IPS-15b (cell line): ENCODE measurements around the gene UBTD1.
"Not testable (repeated sequence)": the region's sequence is repeated elsewhere in the genome, so short reads cannot be mapped to it uniquely, and the experiment has no call there.

Source experiments
- H3K27me3 ChIP-seq: one replicate; pipeline ENCODE4 v1.6.1; 2013; ENCODE audit warnings: low read length; ENCODE audit not compliant: control insufficient read depth, insufficient read depth
- H3K36me3 ChIP-seq: one replicate; pipeline ENCODE4 v1.6.1; 2013; ENCODE audit warnings: low read length; ENCODE audit not compliant: control insufficient read depth, insufficient read depth
- H3K4me1 ChIP-seq: one replicate; pipeline ENCODE4 v1.6.1; 2013; ENCODE audit warnings: mild to moderate bottlenecking, low read length; ENCODE audit not compliant: control insufficient read depth, insufficient read depth
- H3K4me3 ChIP-seq: one replicate; pipeline ENCODE4 v1.5.1; 2013; ENCODE audit warnings: low read depth, low read length
- H3K9ac ChIP-seq: one replicate; pipeline ENCODE4 v1.6.1; 2013; ENCODE audit warnings: low read depth, mild to moderate bottlenecking, low read length
- H3K9me3 ChIP-seq: one replicate; pipeline ENCODE4 v1.6.1; 2013; ENCODE audit warnings: mild to moderate bottlenecking, low read length; ENCODE audit not compliant: control insufficient read depth, insufficient read depth

Gene UBTD1

GRCh38 chr10:97518301-97519043 lies 19.7 kb downstream of the UBTD1 start:
- Histone ChIP-seq H3K9ac (no peak overlapping the region), H3K9me3 (no peaks in the 10 kb centered on the region), H3K4me1 (peaks cover 11% of the 10 kb centered on the region)

DNA sequence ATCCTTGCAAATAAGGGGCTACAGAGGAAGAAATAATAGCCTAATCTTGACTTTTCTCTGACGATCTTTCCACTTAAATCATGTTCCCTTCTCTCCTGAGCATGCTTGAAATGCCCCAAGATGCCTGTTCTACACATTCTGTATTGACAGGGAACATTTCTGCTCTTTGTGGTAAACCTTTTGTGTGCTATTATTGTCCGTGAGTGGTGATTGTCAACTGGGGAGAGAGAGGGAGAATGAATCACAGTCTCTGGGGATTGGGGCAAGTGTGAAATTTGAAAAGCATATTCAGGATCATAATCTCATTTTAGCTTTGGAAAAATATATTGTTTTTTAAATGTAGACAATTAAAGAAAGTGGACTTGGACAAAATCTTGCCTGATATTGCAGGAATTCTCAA lies 20.6 kb downstream of the UBTD1 start:
- Histone ChIP-seq H3K9me3 (no peaks in the 10 kb centered on the region), H3K27me3 (no peaks in the 10 kb centered on the region), H3K4me1 (peaks cover 11% of the 10 kb centered on the region), H3K36me3 (no peaks in the 10 kb centered on the region), H3K4me3 (no peak overlapping the region), H3K9ac (no peak overlapping the region)

More at GRCh38 chr10:97518301-97519043, 19.7 kb downstream of the UBTD1 start:
- Histone ChIP-seq H3K27me3 (no peaks in the 10 kb centered on the region), H3K4me3 (no peak overlapping the region), H3K36me3 (no peaks in the 10 kb centered on the region)

DNA sequence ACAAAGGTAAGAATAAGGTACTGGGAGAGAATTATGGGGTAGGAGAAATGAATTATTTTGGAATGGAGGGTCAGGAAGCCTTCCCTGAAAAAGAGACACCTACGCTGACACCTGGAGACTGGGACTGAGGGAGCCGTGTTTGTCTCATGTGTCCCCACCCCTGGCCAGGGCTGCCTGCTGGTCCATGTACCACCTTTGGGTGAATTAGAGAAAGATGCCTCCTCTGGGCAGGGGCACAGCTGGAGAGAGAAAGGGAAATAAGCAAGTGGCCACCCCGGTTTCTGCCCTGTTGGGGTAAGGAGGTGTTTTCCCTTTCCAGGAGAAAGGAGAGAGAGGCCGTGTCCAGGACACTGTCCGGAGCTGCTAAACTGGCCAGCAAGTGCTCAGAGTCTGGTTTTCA lies 21.8 kb downstream of the UBTD1 start:
- Histone ChIP-seq H3K9ac (no peak overlapping the region), H3K36me3 (no peaks in the 10 kb centered on the region), H3K9me3 (no peaks in the 10 kb centered on the region), H3K4me1 (peaks cover 11% of the 10 kb centered on the region), H3K27me3 (no peaks in the 10 kb centered on the region), H3K4me3 (no peak overlapping the region)

- peaks cover 11% of the 10 kb centered on the region for H3K4me1 ChIP-seq
- H3K9ac ChIP-seq, result no peak overlapping the region
- no peaks in the 10 kb centered on the region for H3K36me3 ChIP-seq
- H3K27me3 ChIP-seq, result no peaks in the 10 kb centered on the region
- H3K9me3 ChIP-seq, result no peaks in the 10 kb centered on the region
- H3K4me3 ChIP-seq, result no peak overlapping the region
These were observed 22.4 kb downstream of the UBTD1 start for GRCh38 chr10:97520978-97521761.

GRCh38 chr10:97522071-97522470 lies 23.3 kb downstream of the UBTD1 start:
- H3K36me3 ChIP-seq, result no peaks in the 10 kb centered on the region
- H3K4me1 ChIP-seq, result peaks cover 11% of the 10 kb centered on the region
- no peaks in the 10 kb centered on the region for H3K9me3 ChIP-seq
- no peak overlapping the region for H3K4me3 ChIP-seq
- no peak overlapping the region for H3K9ac ChIP-seq
- no peaks in the 10 kb centered on the region for H3K27me3 ChIP-seq

GRCh38 chr10:97522937-97523336 lies 24.2 kb downstream of the UBTD1 start:
- Histone ChIP-seq H3K9me3 (no peaks in the 10 kb centered on the region), H3K4me3 (no peak overlapping the region), H3K27me3 (no peaks in the 10 kb centered on the region), H3K36me3 (no peaks in the 10 kb centered on the region), H3K4me1 (peaks cover 11% of the 10 kb centered on the region), H3K9ac (no peak overlapping the region)

GRCh38 chr10:97525086-97525485 lies 26.4 kb downstream of the UBTD1 start:
- no peak overlapping the region for H3K4me3 ChIP-seq
- H3K4me1 ChIP-seq, result peaks cover 7% of the 10 kb centered on the region
- no peak overlapping the region for H3K9ac ChIP-seq
- H3K36me3 ChIP-seq, result no peaks in the 10 kb centered on the region
- no peaks in the 10 kb centered on the region for H3K27me3 ChIP-seq
- H3K9me3 ChIP-seq, result no peaks in the 10 kb centered on the region

GRCh38 chr10:97525683-97526110 lies 27.0 kb downstream of the UBTD1 start:
- no peaks in the 10 kb centered on the region for H3K9me3 ChIP-seq
- H3K36me3 ChIP-seq, result no peaks in the 10 kb centered on the region
- peaks cover 5% of the 10 kb centered on the region for H3K4me1 ChIP-seq
- H3K4me3 ChIP-seq, result no peak overlapping the region
- no peaks in the 10 kb centered on the region for H3K27me3 ChIP-seq
- H3K9ac ChIP-seq, result no peak overlapping the region

- not testable (repeated sequence) for H3K9me3 ChIP-seq, H3K9ac ChIP-seq, H3K36me3 ChIP-seq, H3K27me3 ChIP-seq, H3K4me3 ChIP-seq, H3K4me1 ChIP-seq
These were observed 30.2 kb downstream of the UBTD1 start for GRCh38 chr10:97528876-97529275.

DNA sequence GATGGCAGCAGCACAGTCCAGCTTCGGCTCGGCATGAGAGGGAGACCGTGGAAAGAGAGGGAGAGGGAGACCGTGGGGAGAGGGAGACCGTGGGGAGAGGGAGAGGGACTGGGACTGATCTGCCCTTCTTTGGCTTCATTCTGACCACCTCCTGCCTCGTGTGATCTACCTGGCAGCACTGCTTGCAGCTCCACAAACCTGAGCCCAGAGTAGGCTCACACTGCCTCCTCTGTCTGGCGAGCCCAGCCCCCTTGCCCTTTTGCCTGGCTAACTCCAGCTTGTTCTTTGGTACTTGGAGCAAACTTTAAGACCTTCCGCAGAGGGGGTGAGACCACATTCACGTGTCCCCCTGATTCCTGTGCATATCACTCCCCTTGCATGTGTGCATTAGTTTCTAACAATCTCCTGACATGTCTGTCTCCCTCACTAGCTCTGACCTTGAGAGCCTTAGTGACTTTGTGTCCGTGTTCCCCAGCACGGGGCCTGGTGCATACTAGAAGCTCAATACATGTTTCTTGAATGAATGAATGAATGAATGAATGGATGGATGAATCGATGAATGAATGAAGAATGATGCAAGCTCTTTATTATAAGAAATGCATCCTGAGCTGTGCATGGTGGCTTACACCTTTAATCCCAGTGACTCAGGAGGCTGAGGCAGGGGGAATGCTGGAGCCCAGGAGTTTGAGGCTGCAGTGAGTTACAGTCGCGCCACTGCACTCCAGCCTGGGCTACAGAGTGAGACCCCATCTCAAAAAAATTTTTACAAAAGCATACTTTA lies 31.2 kb downstream of the UBTD1 start:
- Histone ChIP-seq H3K9me3 (no peaks in the 10 kb centered on the region), H3K4me3 (no peak overlapping the region), H3K36me3 (no peaks in the 10 kb centered on the region), H3K27me3 (no peaks in the 10 kb centered on the region), H3K4me1 (peaks cover 5% of the 10 kb centered on the region), H3K9ac (no peak overlapping the region)

DNA sequence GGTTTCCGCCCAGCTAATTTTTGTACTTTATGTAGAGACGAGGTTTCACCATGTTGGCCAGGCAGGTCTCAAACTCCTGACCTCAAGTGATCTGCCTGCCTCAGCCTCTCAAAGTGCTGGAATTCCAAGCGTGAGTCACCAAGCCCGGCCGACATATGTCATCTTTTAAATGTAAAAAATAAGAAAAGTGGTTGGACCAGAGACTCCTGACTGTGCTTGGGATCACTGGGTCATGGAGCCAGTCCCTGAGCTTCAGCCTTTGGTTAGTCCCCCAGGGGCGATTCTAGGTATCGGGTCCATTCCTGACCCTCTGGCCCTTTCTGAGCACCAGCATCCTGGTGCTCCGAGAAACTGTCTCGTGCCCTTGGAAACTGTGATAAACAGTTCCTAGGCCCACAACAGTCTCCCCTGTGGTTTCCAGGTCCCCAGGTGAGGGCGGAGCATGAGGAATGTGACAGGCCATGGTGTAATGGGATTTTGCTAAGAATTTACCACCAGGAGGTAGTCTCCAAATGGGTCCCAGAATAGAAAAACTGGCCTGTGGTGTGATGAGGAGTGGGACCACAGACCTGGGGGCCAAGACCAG lies 32.8 kb downstream of the UBTD1 start:
- no peaks in the 10 kb centered on the region for H3K27me3 ChIP-seq
- H3K4me1 ChIP-seq, result peaks cover 5% of the 10 kb centered on the region
- H3K4me3 ChIP-seq, result no peak overlapping the region
- H3K36me3 ChIP-seq, result no peaks in the 10 kb centered on the region
- H3K9me3 ChIP-seq, result no peaks in the 10 kb centered on the region
- H3K9ac ChIP-seq, result no peak overlapping the region
